ENCODE results near the gene SLC9A2. TPM values are rescaled to one million over a fixed set of nuclear protein-coding genes. Genes with fewer than 3 reads are reported as not detected.

Gene SLC9A2
- under 1 TPM; 0.09 to 0.16 (median 0.12) TPM for total RNA-seq

GRCh38 chr2:102619414-102620319 is at the start of gene SLC9A2:
SLC9A2 (plus strand) TSS chr2:102619553; CDS start chr2:102619849, 296 bp downstream.
- no peak for TF ChIP-seq CTCF (IDR thresholded peaks at IDR 0.05)
- DNase-seq (ENCODE audit: low spot score) (no peak), ATAC-seq (ENCODE audit: low FRiP score) (peak; percentile 37)

- ATAC-seq (ENCODE audit: low FRiP score) (no peak), DNase-seq (ENCODE audit: low spot score) (no peak)
- TF ChIP-seq CTCF (IDR thresholded peaks at IDR 0.05), result no peak
Measured at GRCh38 chr2:102575888-102576287, 43.5 kb upstream of the SLC9A2 start.

GRCh38 chr2:102578376-102578775 is 41.0 kb upstream of the SLC9A2 start:
- ATAC-seq (ENCODE audit: low FRiP score), result no peak
- no peak for DNase-seq (ENCODE audit: low spot score)
- no peak for TF ChIP-seq CTCF (IDR thresholded peaks at IDR 0.05)

GRCh38 chr2:102581911-102582310 is 37.4 kb upstream of the SLC9A2 start:
- DNase-seq (ENCODE audit: low spot score), result no peak
- TF ChIP-seq CTCF (IDR thresholded peaks at IDR 0.05), result no peak
- no peak for ATAC-seq (ENCODE audit: low FRiP score)

- ATAC-seq (ENCODE audit: low FRiP score), result no peak
Measured at GRCh38 chr2:102582845-102583244, 36.5 kb upstream of the SLC9A2 start.

GRCh38 chr2:102585847-102586404 is 33.4 kb upstream of the SLC9A2 start:
- no peak for ATAC-seq (ENCODE audit: low FRiP score)
- no peak for TF ChIP-seq CTCF (IDR thresholded peaks at IDR 0.05)
- no peak for DNase-seq (ENCODE audit: low spot score)

More at GRCh38 chr2:102582845-102583244, 36.5 kb upstream of the SLC9A2 start:
- no peak for TF ChIP-seq CTCF (IDR thresholded peaks at IDR 0.05)
- DNase-seq (ENCODE audit: low spot score), result no peak
